Measurements from ENCODE around the gene KRTAP3-1.

The KRTAP3-1 gene

GRCh38 chr17:40986920-40987319 is 22.0 kb downstream of the KRTAP3-1 start:
- TF ChIP-seq CTCF (conservative IDR thresholded peaks at IDR 0.05): no peak
- no peak for TF ChIP-seq ZFX (IDR thresholded peaks at IDR 0.05)
- H3K27ac ChIP-seq: no peak overlapping the region

- no peak within 1 kb of the TSS for H3K27ac ChIP-seq
Measured at GRCh38 chr17:40984226-40984625, 24.7 kb downstream of the KRTAP3-1 start, which contains the start of gene KRT40. Gene KRT40 (minus strand): TSS chr17:40984326. CDS start chr17:40984273, 53 bp downstream.

GRCh38 chr17:40981115-40981514 is 27.8 kb downstream of the KRTAP3-1 start:
- TF ChIP-seq CTCF (conservative IDR thresholded peaks at IDR 0.05) (no peak), ZFX (IDR thresholded peaks at IDR 0.05) (no peak)
- H3K27ac ChIP-seq: no peak overlapping the region

More at GRCh38 chr17:40984226-40984625, 24.7 kb downstream of the KRTAP3-1 start, which contains the start of gene KRT40:
- TF ChIP-seq CTCF (conservative IDR thresholded peaks at IDR 0.05): no peak
- no peak for TF ChIP-seq ZFX (IDR thresholded peaks at IDR 0.05)

GRCh38 chr17:40980596-40980995 is 28.3 kb downstream of the KRTAP3-1 start:
- H3K27ac ChIP-seq: no peak overlapping the region
- TF ChIP-seq ZFX (IDR thresholded peaks at IDR 0.05) (no peak), CTCF (conservative IDR thresholded peaks at IDR 0.05) (no peak)

- H3K27ac ChIP-seq: no peak overlapping the region
- TF ChIP-seq ZFX (IDR thresholded peaks at IDR 0.05) (no peak), CTCF (conservative IDR thresholded peaks at IDR 0.05) (no peak)
Measured at GRCh38 chr17:40980117-40980516, 28.8 kb downstream of the KRTAP3-1 start.

- no peak overlapping the region for H3K27ac ChIP-seq
- no peak for TF ChIP-seq CTCF (conservative IDR thresholded peaks at IDR 0.05)
Measured at GRCh38 chr17:40978575-40979151, 30.3 kb downstream of the KRTAP3-1 start.

- TF ChIP-seq ZFX (IDR thresholded peaks at IDR 0.05): no peak
- TF ChIP-seq CTCF (conservative IDR thresholded peaks at IDR 0.05): no peak
- no peak overlapping the region for H3K27ac ChIP-seq
Measured at GRCh38 chr17:40975516-40975915, 33.4 kb downstream of the KRTAP3-1 start.

Data from C4-2B (cell line).